B cell (primary cell): Measurements from ENCODE around the gene LGALS14.

Source experiments
- CTCF ChIP-seq: fragments of 200-600 bp; IDR thresholded peaks from one replicate; pipeline ENCODE4 v1.8.0; 2022; ENCODE audit warnings: antibody characterized with exemption, mild to moderate bottlenecking
- EZH2 ChIP-seq: IDR thresholded peaks from 2 replicates; pipeline ENCODE4 v1.6.1; 2012; ENCODE audit warnings: borderline replicate concordance, low read depth, mild to moderate bottlenecking, moderate library complexity, low read length; ENCODE audit not compliant: insufficient read depth, poor library complexity, severe bottlenecking

GRCh38 chr19:39731685-39732084 is 27.4 kb downstream of the LGALS14 start:
- TF ChIP-seq CTCF = no peak
- TF ChIP-seq EZH2 = no peak
